Endothelial cell (in vitro differentiated cells): ENCODE measurements around the gene C1QL4. TPM values are rescaled to one million over a fixed set of nuclear protein-coding genes. Genes with fewer than 3 reads are reported as not detected.

ENCODE experiments used
- DNase-seq: peaks from one replicate; pipeline ENCODE4 v3.0.0; 2021; ENCODE audit warnings: low spot score
- H3K27ac Mint-ChIP-seq: one replicate; pipeline ENCODE4 v1.8.0; 2021; ENCODE audit warnings: mixed read lengths, inconsistent platforms; ENCODE audit not compliant: unreplicated experiment
- H3K27me3 Mint-ChIP-seq: one replicate; pipeline ENCODE4 v1.8.0; 2021; ENCODE audit warnings: mild to moderate bottlenecking, moderate library complexity, mixed read lengths, inconsistent platforms; ENCODE audit not compliant: unreplicated experiment
- H3K36me3 Mint-ChIP-seq: one replicate; pipeline ENCODE4 v1.8.0; 2021; ENCODE audit warnings: mild to moderate bottlenecking, low read depth, mixed read lengths, inconsistent platforms; ENCODE audit not compliant: unreplicated experiment
- H3K4me1 Mint-ChIP-seq: one replicate; pipeline ENCODE4 v1.8.0; 2021; ENCODE audit warnings: mild to moderate bottlenecking, mixed read lengths, inconsistent platforms; ENCODE audit not compliant: unreplicated experiment
- H3K4me3 Mint-ChIP-seq: one replicate; pipeline ENCODE4 v1.8.0; 2021; ENCODE audit warnings: mild to moderate bottlenecking, mixed read lengths, inconsistent platforms; ENCODE audit not compliant: unreplicated experiment
- H3K9me3 Mint-ChIP-seq: one replicate; pipeline ENCODE4 v1.8.0; 2021; ENCODE audit warnings: mixed read lengths, inconsistent platforms; ENCODE audit not compliant: unreplicated experiment
- total RNA-seq: library from RNA; stranded (reverse); fragmentation: NEBNext Ultra II Directional; extraction: Animal tissue kit (Norgen Biotek cat#: 25700); gene quantifications from one replicate; pipeline ENCODE4 v1.2.1, GENCODE V29; 2021; ENCODE audit not compliant: unreplicated experiment
- TF ChIP-seq, protein P1 (sequence below): fragments of 200-600 bp; sonication (generic); IDR thresholded peaks from one replicate; pipeline ENCODE4 v1.5.0; 2021; ENCODE audit warnings: antibody characterized with exemption; ENCODE audit not compliant: unreplicated experiment

The C1QL4 gene
- total RNA-seq, 1 donor from 2014 or later = not detected

- DNase-seq = peak; percentile 41
- peaks cover 9% of the 10 kb centered on the region for H3K36me3 Mint-ChIP-seq
- H3K27me3 Mint-ChIP-seq = peaks cover 6% of the 10 kb centered on the region
- H3K9me3 Mint-ChIP-seq = no peaks in the 10 kb centered on the region
- H3K4me3 Mint-ChIP-seq = no peak overlapping the region
- H3K4me1 Mint-ChIP-seq = peaks cover 33% of the 10 kb centered on the region
- TF ChIP-seq, protein P1, sequence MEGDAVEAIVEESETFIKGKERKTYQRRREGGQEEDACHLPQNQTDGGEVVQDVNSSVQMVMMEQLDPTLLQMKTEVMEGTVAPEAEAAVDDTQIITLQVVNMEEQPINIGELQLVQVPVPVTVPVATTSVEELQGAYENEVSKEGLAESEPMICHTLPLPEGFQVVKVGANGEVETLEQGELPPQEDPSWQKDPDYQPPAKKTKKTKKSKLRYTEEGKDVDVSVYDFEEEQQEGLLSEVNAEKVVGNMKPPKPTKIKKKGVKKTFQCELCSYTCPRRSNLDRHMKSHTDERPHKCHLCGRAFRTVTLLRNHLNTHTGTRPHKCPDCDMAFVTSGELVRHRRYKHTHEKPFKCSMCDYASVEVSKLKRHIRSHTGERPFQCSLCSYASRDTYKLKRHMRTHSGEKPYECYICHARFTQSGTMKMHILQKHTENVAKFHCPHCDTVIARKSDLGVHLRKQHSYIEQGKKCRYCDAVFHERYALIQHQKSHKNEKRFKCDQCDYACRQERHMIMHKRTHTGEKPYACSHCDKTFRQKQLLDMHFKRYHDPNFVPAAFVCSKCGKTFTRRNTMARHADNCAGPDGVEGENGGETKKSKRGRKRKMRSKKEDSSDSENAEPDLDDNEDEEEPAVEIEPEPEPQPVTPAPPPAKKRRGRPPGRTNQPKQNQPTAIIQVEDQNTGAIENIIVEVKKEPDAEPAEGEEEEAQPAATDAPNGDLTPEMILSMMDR = peak; percentile 49
- no peak overlapping the region for H3K27ac Mint-ChIP-seq
Observed at GRCh38 chr12:49369411-49370145, 32.6 kb upstream of the C1QL4 start.

GRCh38 chr12:49368240-49368600 lies 31.2 kb upstream of the C1QL4 start:
- H3K27ac Mint-ChIP-seq = peak overlapping the region; percentile 84
- TF ChIP-seq, protein P1 = no peak
- H3K4me3 Mint-ChIP-seq = peak overlapping the region; percentile 97
- H3K27me3 Mint-ChIP-seq = peaks cover 6% of the 10 kb centered on the region
- peaks cover 33% of the 10 kb centered on the region for H3K4me1 Mint-ChIP-seq
- no peak for DNase-seq
- peaks cover 9% of the 10 kb centered on the region for H3K36me3 Mint-ChIP-seq
- no peaks in the 10 kb centered on the region for H3K9me3 Mint-ChIP-seq

- Mint-ChIP-seq H3K27me3 (peaks cover 6% of the 10 kb centered on the region), H3K36me3 (peaks cover 6% of the 10 kb centered on the region), H3K9me3 (no peaks in the 10 kb centered on the region), H3K4me1 (peaks cover 31% of the 10 kb centered on the region), H3K4me3 (peak within 1 kb of the TSS; percentile 97), H3K27ac (peak within 1 kb of the TSS; percentile 84)
- TF ChIP-seq, protein P1 = no peak
- DNase-seq = no peak
Observed at GRCh38 chr12:49367381-49368239, 30.6 kb upstream of the C1QL4 start, which contains the start of gene SPATS2. SPATS2 (plus strand) TSS chr12:49367462; CDS start chr12:49461013, 93,551 bp downstream.

DNA sequence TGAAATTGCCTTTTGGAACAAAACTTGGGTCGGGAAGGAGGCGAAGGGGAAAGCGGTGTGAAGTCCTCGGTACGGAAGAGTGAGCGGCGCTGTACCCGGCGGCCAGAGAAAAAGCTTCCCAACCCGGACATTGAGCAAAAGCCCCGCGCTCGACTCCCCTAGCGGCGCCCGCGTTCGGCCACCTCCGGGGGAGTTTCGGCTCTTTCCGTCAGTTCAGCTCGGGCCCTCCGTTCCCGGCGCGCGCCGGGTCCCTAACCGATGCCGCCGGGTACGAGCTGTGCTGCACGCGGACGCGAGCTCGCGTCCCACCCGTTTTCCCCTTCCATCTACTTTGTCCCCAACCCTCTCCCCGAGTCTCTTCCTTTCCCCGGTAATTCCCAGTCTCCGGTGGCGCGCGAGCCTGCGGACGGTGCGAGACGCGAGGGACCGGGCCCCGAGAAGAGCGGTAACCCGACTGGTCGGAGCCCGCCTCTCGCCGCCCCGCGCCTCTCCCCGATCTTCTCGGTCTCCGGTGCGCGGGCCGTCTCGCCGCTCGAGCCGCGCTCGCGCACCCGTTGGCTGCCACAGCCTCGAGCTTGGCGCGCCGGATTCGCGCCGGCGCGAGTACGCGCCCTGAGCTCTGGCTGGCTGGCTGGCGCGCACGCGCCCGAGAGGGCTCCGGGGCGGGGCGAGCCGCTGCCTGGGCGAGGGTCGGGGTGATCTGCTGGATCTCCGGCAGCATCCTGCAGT lies 29.8 kb upstream of the C1QL4 start:
- H3K27ac Mint-ChIP-seq = peak overlapping the region; percentile 84
- DNase-seq = peak; percentile 100
- peaks cover 31% of the 10 kb centered on the region for H3K4me1 Mint-ChIP-seq
- TF ChIP-seq, protein P1 = no peak
- H3K27me3 Mint-ChIP-seq = peaks cover 6% of the 10 kb centered on the region
- peak overlapping the region; percentile 97 for H3K4me3 Mint-ChIP-seq
- H3K9me3 Mint-ChIP-seq = no peaks in the 10 kb centered on the region
- peaks cover 6% of the 10 kb centered on the region for H3K36me3 Mint-ChIP-seq
